A549 (cell line): ENCODE data around the gene ATP6AP1. TPM values are rescaled to one million over a fixed set of nuclear protein-coding genes. Genes with fewer than 3 reads are reported as not detected.

Experiments
- ATAC-seq, 2 experiments: fragments of 200-7000 bp in 1 of 2; fragments of >200 bp in 1 of 2; cut with Nextera tagmentation in 1 of 2; cut with Tn5 transposase in 1 of 2; 3 replicates each; pipeline versions ENCODE4 v1.8.0 to v1.9.1; 2018 to 2020; ENCODE audit warnings: mild to moderate bottlenecking in 1 of 2, moderate library complexity in 1 of 2
- CTCF ChIA-PET: fragments of 300-600 bp; sonication (Branson Sonifier 250); formaldehyde crosslinking; extraction: SDS; loops from one replicate; lab custom pipeline; 2021; ENCODE audit warnings: antibody characterized with exemption, inconsistent platforms; lab: Yijun Ruan, JAX
- POLR2A ChIA-PET: fragments of 350-600 bp; formaldehyde crosslinking; extraction: SDS; loops from one replicate; lab custom pipeline; 2021; ENCODE audit warnings: antibody characterized with exemption, inconsistent platforms; lab: Yijun Ruan, JAX
- DNase-seq, 2 experiments: peaks; one replicate each; pipeline versions ENCODE4 v3.0.0 to v3.0.0-alpha.2; 2011 to 2016; ENCODE audit warnings: low read depth in 1 of 2, low spot score in 1 of 2
- FAIRE-seq: peaks from 2 replicates; lab custom pipeline; 2011; peaks lifted over from hg19 to GRCh38; lab: Jason Lieb, UNC
- H3K27ac ChIP-seq, 2 experiments: fragments of >200 bp; sonication (Bioruptor Twin); formaldehyde crosslinking; 3 replicates each; pipeline ENCODE4 v1.5.1; 2016 to 2017
- H3K4me1 ChIP-seq: fragments of >200 bp; sonication (Bioruptor Twin); formaldehyde crosslinking; 3 replicates; pipeline ENCODE4 v1.6.1; 2016
- H3K4me2 ChIP-seq: fragments of >200 bp; sonication (Bioruptor Twin); formaldehyde crosslinking; 3 replicates; pipeline ENCODE4 v1.6.1; 2016
- H3K4me3 ChIP-seq: fragments of >200 bp; sonication (Bioruptor Twin); formaldehyde crosslinking; 3 replicates; pipeline ENCODE4 v1.5.1; 2016
- H3K9me3 ChIP-seq: fragments of >200 bp; sonication (Bioruptor Twin); formaldehyde crosslinking; 3 replicates; pipeline ENCODE4 v1.6.1; 2016
- CBX2 ChIP-seq: fragments of 200-600 bp; sonication (generic); IDR thresholded peaks from 2 replicates; pipeline ENCODE4 v1.6.1; 2016; ENCODE audit warnings: low read depth, mild to moderate bottlenecking, borderline replicate concordance
- CEBPB ChIP-seq, 2 experiments: fragments of >200 bp in 1 of 2; sonication (Bioruptor Twin) in 1 of 2; formaldehyde crosslinking in 1 of 2; IDR thresholded peaks; 2 replicates each; pipeline ENCODE4 v1.6.1; 2012 to 2016
- CHD4 ChIP-seq: fragments of 200-600 bp; sonication (generic); IDR thresholded peaks from 2 replicates; pipeline ENCODE4 v1.6.1; 2016; ENCODE audit warnings: antibody characterized with exemption, mild to moderate bottlenecking, borderline replicate concordance
- CTCF ChIP-seq: fragments of >200 bp; sonication (Bioruptor Twin); formaldehyde crosslinking; IDR thresholded peaks from 3 replicates; pipeline ENCODE4 v1.5.1; 2016
- EHF ChIP-seq: fragments of 250-450 bp; sonication (Bioruptor Pico); IDR thresholded peaks from 2 replicates; pipeline ENCODE4 v1.5.0; 2020; ENCODE audit warnings: mild to moderate bottlenecking
- EHMT2 ChIP-seq: fragments of 200-600 bp; sonication (generic); IDR thresholded peaks from 2 replicates; pipeline ENCODE4 v1.6.1; 2016; ENCODE audit warnings: antibody characterized with exemption, low read depth, mild to moderate bottlenecking, moderate library complexity
- ELK1 ChIP-seq: fragments of 150-350 bp; IDR thresholded peaks from 2 replicates; pipeline ENCODE4 v1.6.1; 2014; ENCODE audit warnings: low read depth, mild to moderate bottlenecking, low read length
- ESRRA ChIP-seq: fragments of 150-350 bp; IDR thresholded peaks from 2 replicates; pipeline ENCODE4 v1.6.1; 2014; ENCODE audit warnings: mild to moderate bottlenecking, low read length, borderline replicate concordance
- FOSB ChIP-seq: fragments of 250-450 bp; sonication (Bioruptor Pico); IDR thresholded peaks from 2 replicates; pipeline ENCODE4 v1.5.0; 2020; ENCODE audit warnings: mild to moderate bottlenecking, moderate library complexity
- HDAC2 ChIP-seq: fragments of 200-600 bp; sonication (generic); IDR thresholded peaks from 2 replicates; pipeline ENCODE4 v1.6.1; 2016
- HES2 ChIP-seq: fragments of >200 bp; sonication (Bioruptor Twin); formaldehyde crosslinking; IDR thresholded peaks from 2 replicates; pipeline ENCODE4 v1.6.1; 2016
- KDM5A ChIP-seq: fragments of 200-600 bp; sonication (generic); IDR thresholded peaks from 2 replicates; pipeline ENCODE4 v1.6.1; 2016; ENCODE audit warnings: antibody characterized with exemption, mild to moderate bottlenecking
- MAFK ChIP-seq: fragments of 450-650 bp; IDR thresholded peaks from 2 replicates; pipeline ENCODE4 v1.6.1; 2014; ENCODE audit not compliant: partially characterized antibody
- MAX ChIP-seq: IDR thresholded peaks from 2 replicates; pipeline ENCODE4 v1.6.1; 2012
- MAZ ChIP-seq: fragments of 150-350 bp; IDR thresholded peaks from 2 replicates; pipeline ENCODE4 v1.6.1; 2014; ENCODE audit warnings: antibody characterized with exemption, low read depth, low read length, borderline replicate concordance
- MYC ChIP-seq: IDR thresholded peaks from 2 replicates; pipeline ENCODE4 v1.6.1; 2012; ENCODE audit warnings: mild to moderate bottlenecking, inconsistent platforms, low read length, improper control_type of control experiment, borderline replicate concordance
- NPAS2 ChIP-seq: fragments of 250-450 bp; sonication (Bioruptor Pico); IDR thresholded peaks from 2 replicates; pipeline ENCODE4 v1.8.0; 2022; ENCODE audit warnings: mild to moderate bottlenecking, moderate library complexity, borderline replicate concordance
- RARB ChIP-seq: fragments of 250-450 bp; sonication (Bioruptor Pico); IDR thresholded peaks from 2 replicates; pipeline ENCODE4 v1.8.0; 2021; ENCODE audit warnings: mild to moderate bottlenecking, moderate library complexity
- RCOR1 ChIP-seq: fragments of 150-350 bp; IDR thresholded peaks from 2 replicates; pipeline ENCODE4 v1.6.1; 2014; ENCODE audit warnings: antibody characterized with exemption, low read length, low read depth
- TFCP2L1 ChIP-seq: fragments of 250-450 bp; sonication (Bioruptor Pico); IDR thresholded peaks from 2 replicates; pipeline ENCODE4 v1.5.0; 2021; ENCODE audit warnings: mild to moderate bottlenecking
- TP53 ChIP-seq: fragments of 250-450 bp; sonication (Bioruptor Pico); IDR thresholded peaks from 2 replicates; pipeline ENCODE4 v1.5.0; 2021; ENCODE audit warnings: mild to moderate bottlenecking, moderate library complexity
- USF2 ChIP-seq: fragments of 450-650 bp; IDR thresholded peaks from 2 replicates; pipeline ENCODE4 v1.6.1; 2014; ENCODE audit warnings: antibody characterized with exemption
- ZSCAN20 ChIP-seq: fragments of 250-450 bp; sonication (Bioruptor Pico); IDR thresholded peaks from 2 replicates; pipeline ENCODE4 v1.8.0; 2022; ENCODE audit warnings: mild to moderate bottlenecking, moderate library complexity
- WGBS: methylation state at CpG from one replicate; pipeline ENCODE4 v1.1.6; 2017; ENCODE audit errors: missing lambda C conversion rate; 5-methylcytosine and 5-hydroxymethylcytosine counted together
- polyA plus RNA-seq, 4 experiments: library from polyadenylated mRNA; depleted of rRNA in 3 of 4; stranded (reverse); fragments of >200 nt; fragmentation: RNase III in 1 of 4; extraction: RNeasy Plus Mini Kit Qiagen cat#74134 plus additional on column Dnase treatment in 1 of 4; gene quantifications; 2 replicates in 3 of 4; 3 replicates in 1 of 4; pipeline ENCODE4 v1.2.3, GENCODE V29; 2011 to 2017

ATP6AP1 gene
- polyA plus RNA-seq, 2 of the 4 experiments (the other 2 are of a cell fraction) = 62.6 to 81.7 TPM

- ChIA-PET POLR2A (no interaction called here), CTCF (interaction anchor here (1.7 kb wide), 1 partner anchor 30 kb away, joined by 6 read pairs; the partner anchor contains the start of gene FLNA)
- 100% methylated on average over 5 of the region's 10 CpGs for WGBS
- Histone ChIP-seq H3K4me2 (no peak overlapping the region), H3K4me3 (no peak overlapping the region), H3K4me1 (peaks cover 18% of the 10 kb centered on the region; the same call in 2 of the 3 replicates), H3K9me3 (no peaks in the 10 kb centered on the region), H3K27ac (no peak overlapping the region)
- TF ChIP-seq KDM5A (no peak), HES2 (no peak), ESRRA (no peak), CTCF (no peak), ZSCAN20 (CRISPR knock-in tag) (no peak), ELK1 (no peak), FOSB (no peak), RARB (CRISPR knock-in tag) (no peak)
- FAIRE-seq (no peak), DNase-seq (no peak), ATAC-seq (peak; percentile 2 to 10; a peak in 3 of 6 replicates)
Observed at GRCh38 chrX:154403192-154403591, 25.3 kb upstream of the ATP6AP1 start.

- H3K9me3 ChIP-seq = no peaks in the 10 kb centered on the region
- H3K4me3 ChIP-seq = no peak overlapping the region
- FAIRE-seq (no peak), DNase-seq (no peak), ATAC-seq (no peak)
- no peak overlapping the region for H3K4me2 ChIP-seq
- ChIA-PET CTCF (no interaction called here), POLR2A (no interaction called here)
- TF ChIP-seq CBX2 = no peak
- TF ChIP-seq EHF (CRISPR knock-in tag) = no peak
- no peak for TF ChIP-seq MYC
- no peak for TF ChIP-seq NPAS2 (CRISPR knock-in tag)
- no peak for TF ChIP-seq CEBPB (IDR thresholded peaks at IDR 0.05)
- no peak for TF ChIP-seq MAZ
- no peak for TF ChIP-seq HDAC2
- TF ChIP-seq EHMT2 = no peak
- TF ChIP-seq TFCP2L1 (CRISPR knock-in tag) = no peak
- TF ChIP-seq RCOR1 = no peak
- no peak for TF ChIP-seq MAX
- no peak overlapping the region for H3K27ac ChIP-seq
- 79% methylated on average over 4 of the region's 4 CpGs for WGBS
- H3K4me1 ChIP-seq = peaks cover 23% of the 10 kb centered on the region; the same call in 2 of the 3 replicates
Observed at GRCh38 chrX:154403858-154404257, 24.6 kb upstream of the ATP6AP1 start.

GRCh38 chrX:154404625-154405192 is 23.8 kb upstream of the ATP6AP1 start:
- Histone ChIP-seq H3K27ac (no peak overlapping the region), H3K4me2 (no peak overlapping the region), H3K4me1 (peaks cover 27% of the 10 kb centered on the region; the same call in 2 of the 3 replicates), H3K4me3 (no peak overlapping the region), H3K9me3 (no peaks in the 10 kb centered on the region)
- WGBS = 95% methylated on average over 12 of the region's 16 CpGs
- FAIRE-seq (no peak), DNase-seq (no peak), ATAC-seq (no peak)
- ChIA-PET CTCF (no interaction called here), POLR2A (no interaction called here)
- TF ChIP-seq MAFK (no peak), FOSB (no peak), USF2 (no peak), CHD4 (no peak), TP53 (CRISPR knock-in tag) (no peak), RCOR1 (no peak)
